GM21360 (cell line): ENCODE results near the gene LIMD2.

Experiments used
- ATAC-seq: cut with Tn5 transposase; IDR thresholded peaks from one replicate; pipeline ENCODE4 v1.9.1; 2021; ENCODE audit warnings: mild to moderate bottlenecking, moderate library complexity; ENCODE audit not compliant: unreplicated experiment

LIMD2 gene

GRCh38 chr17:63685041-63685440 lies 14.9 kb downstream of the LIMD2 start:
- ATAC-seq, result no peak

GRCh38 chr17:63682981-63683380 lies 16.9 kb downstream of the LIMD2 start:
- ATAC-seq, result no peak

- no peak for ATAC-seq
These were observed 17.5 kb downstream of the LIMD2 start for GRCh38 chr17:63682441-63682840.

GRCh38 chr17:63681530-63681929 lies 18.4 kb downstream of the LIMD2 start:
- no peak for ATAC-seq

GRCh38 chr17:63680700-63681099 lies 19.2 kb downstream of the LIMD2 start:
- no peak for ATAC-seq

- no peak for ATAC-seq
These were observed 20.7 kb downstream of the LIMD2 start for GRCh38 chr17:63679214-63679613.

GRCh38 chr17:63676584-63676983 lies 23.3 kb downstream of the LIMD2 start:
- no peak for ATAC-seq

GRCh38 chr17:63675607-63676546 lies 24.0 kb downstream of the LIMD2 start:
- ATAC-seq, result no peak

- ATAC-seq, result no peak
These were observed 24.7 kb downstream of the LIMD2 start for GRCh38 chr17:63675231-63675606.

GRCh38 chr17:63672856-63673255 lies 27.1 kb downstream of the LIMD2 start:
- ATAC-seq, result no peak

- no peak for ATAC-seq
These were observed 34.3 kb downstream of the LIMD2 start for GRCh38 chr17:63665527-63666214.

- ATAC-seq, result no peak
These were observed 40.1 kb downstream of the LIMD2 start for GRCh38 chr17:63659850-63660249.

- no peak for ATAC-seq
These were observed 41.6 kb downstream of the LIMD2 start for GRCh38 chr17:63658366-63658765.

- no peak for ATAC-seq
These were observed 42.1 kb downstream of the LIMD2 start for GRCh38 chr17:63657786-63658185.

GRCh38 chr17:63653050-63653449 lies 46.9 kb downstream of the LIMD2 start:
- no peak for ATAC-seq

- ATAC-seq, result no peak
These were observed 47.8 kb downstream of the LIMD2 start for GRCh38 chr17:63652106-63652505.

- no peak for ATAC-seq
These were observed 50.1 kb downstream of the LIMD2 start for GRCh38 chr17:63649813-63650212.

- ATAC-seq, result no peak
These were observed 52.0 kb downstream of the LIMD2 start for GRCh38 chr17:63647936-63648335.

GRCh38 chr17:63647065-63647725 lies 52.7 kb downstream of the LIMD2 start:
- ATAC-seq, result no peak

GRCh38 chr17:63646488-63646806 lies 53.5 kb downstream of the LIMD2 start:
- ATAC-seq, result peak; percentile 77
